GM12878 (cell line): Measurements from ENCODE around the gene RASD1. TPM values are rescaled to one million over a fixed set of nuclear protein-coding genes. Genes with fewer than 3 reads are reported as not detected.

Experiments
- ATAC-seq: fragments of 200-7000 bp; cut with Tn5 transposase; 3 replicates; pipeline ENCODE4 v1.9.1; 2020; ENCODE audit warnings: mild to moderate bottlenecking, moderate library complexity
- BruUV-seq: library from RNA; stranded (reverse); fragments of 400-500 nt; replicated peaks from 2 replicates; lab custom pipeline; 2021; lab: Mats Ljungman, UMichigan
- CTCF ChIA-PET: fragments of 300-600 bp; sonication (Branson Sonifier 250); formaldehyde crosslinking; extraction: SDS; loops from one replicate; lab custom pipeline; 2021; ENCODE audit warnings: inconsistent platforms; lab: Yijun Ruan, JAX
- POLR2A ChIA-PET: fragments of 350-600 bp; formaldehyde crosslinking; extraction: SDS; loops from one replicate; lab custom pipeline; 2021; ENCODE audit warnings: inconsistent platforms; lab: Charles Lee
- RAD21 ChIA-PET: fragments of 300-600 bp; sonication (Branson Sonifier 250); formaldehyde crosslinking; loops from one replicate; lab custom pipeline; 2023; ENCODE audit warnings: antibody characterized with exemption; ENCODE audit not compliant: unreplicated experiment; lab: Charles Lee
- SMC1A ChIA-PET: fragments of 300-600 bp; sonication (Branson Sonifier 250); formaldehyde crosslinking; loops from one replicate; lab custom pipeline; 2023; ENCODE audit not compliant: unreplicated experiment, uncharacterized antibody; lab: Charles Lee
- DNase-seq: peaks from one replicate; pipeline ENCODE4 v3.0.0-alpha.2; 2011; ENCODE audit warnings: low read depth, low spot score
- FAIRE-seq: peaks from 3 replicates; lab custom pipeline; 2011; peaks lifted over from hg19 to GRCh38; lab: Jason Lieb, UNC
- H2AFZ ChIP-seq: 2 replicates; pipeline ENCODE4 v1.6.0; 2011; ENCODE audit warnings: low read depth, low read length, control low read depth; ENCODE audit not compliant: control insufficient read depth
- H3K27ac ChIP-seq: 2 replicates; pipeline ENCODE4 v1.5.1; 2011; ENCODE audit warnings: control low read depth; ENCODE audit not compliant: control insufficient read depth, insufficient read depth
- H3K27me3 ChIP-seq, 2 experiments: replicated peaks in 1 of 2; 2 replicates each; pipeline versions ENCODE4 v1.6.0 to v1.6.1; 2011; ENCODE audit warnings: low read length in 1 of 2; ENCODE audit not compliant: control insufficient read depth in 2 of 2, insufficient read depth in 2 of 2
- H3K36me3 ChIP-seq, 2 experiments: 2 replicates each; pipeline ENCODE4 v1.5.1; 2011; ENCODE audit warnings: low read length in 1 of 2; ENCODE audit not compliant: control insufficient read depth in 2 of 2, insufficient read depth in 2 of 2
- H3K4me1 ChIP-seq: 2 replicates; pipeline ENCODE4 v1.6.1; 2011; ENCODE audit warnings: mild to moderate bottlenecking, low read length, moderate library complexity, mixed read lengths; ENCODE audit not compliant: control insufficient read depth, insufficient read depth
- H3K4me2 ChIP-seq: 2 replicates; pipeline ENCODE4 v1.6.0; 2011; ENCODE audit warnings: control low read depth; ENCODE audit not compliant: control insufficient read depth, insufficient read depth
- H3K4me3 ChIP-seq: fragments of 200-600 bp; sonication (generic); 2 replicates; pipeline ENCODE4 v1.5.1; 2016
- H3K79me2 ChIP-seq: 2 replicates; pipeline ENCODE4 v1.6.0; 2011; ENCODE audit warnings: low read length; ENCODE audit not compliant: control insufficient read depth, insufficient read depth
- H3K9ac ChIP-seq: 2 replicates; pipeline ENCODE4 v1.8.0; 2011; ENCODE audit warnings: low read length, control low read depth, mixed read lengths; ENCODE audit not compliant: control insufficient read depth, insufficient read depth
- H3K9me3 ChIP-seq: replicated peaks from 3 replicates; pipeline ENCODE4 v1.5.1; 2011; ENCODE audit warnings: mild to moderate bottlenecking, low read length; ENCODE audit not compliant: control insufficient read depth, insufficient read depth
- H4K20me1 ChIP-seq: 2 replicates; pipeline ENCODE4 v1.6.0; 2011; ENCODE audit not compliant: control insufficient read depth, insufficient read depth
- IKZF2 ChIP-seq, 2 experiments: fragments of 450-650 bp; IDR thresholded peaks; 2 replicates each; pipeline ENCODE4 v1.6.1; 2017; ENCODE audit warnings: mild to moderate bottlenecking in 2 of 2, moderate library complexity in 2 of 2
- RELB ChIP-seq: fragments of 450-650 bp; IDR thresholded peaks from 2 replicates; pipeline ENCODE4 v1.6.1; 2017; ENCODE audit warnings: low read depth, mild to moderate bottlenecking, moderate library complexity
- RUNX3 ChIP-seq: IDR thresholded peaks from 2 replicates; pipeline ENCODE4 v1.6.1; 2012; ENCODE audit warnings: low read length, inconsistent platforms
- SUZ12 ChIP-seq: fragments of 200-600 bp; sonication (generic); IDR thresholded peaks from one replicate; pipeline ENCODE4 v1.6.1; 2018; ENCODE audit warnings: antibody characterized with exemption, mild to moderate bottlenecking; ENCODE audit not compliant: unreplicated experiment
- TCF7 ChIP-seq: IDR thresholded peaks from 2 replicates; pipeline ENCODE4 v1.6.1; 2014; ENCODE audit warnings: antibody characterized with exemption, borderline replicate concordance
- ZBTB40 ChIP-seq: fragments of 450-650 bp; IDR thresholded peaks from 2 replicates; pipeline ENCODE4 v1.6.1; 2016; ENCODE audit warnings: mild to moderate bottlenecking, moderate library complexity, borderline replicate concordance
- ZNF622 ChIP-seq: fragments of 450-650 bp; IDR thresholded peaks from 2 replicates; pipeline ENCODE4 v1.6.1; 2017; ENCODE audit warnings: mild to moderate bottlenecking, inconsistent platforms
- ZNF687 ChIP-seq: fragments of 450-650 bp; IDR thresholded peaks from 2 replicates; pipeline ENCODE4 v1.6.1; 2017; ENCODE audit warnings: mild to moderate bottlenecking, moderate library complexity
- WGBS: methylation state at CpG from one replicate; pipeline ENCODE4 v1.1.6; 2016; ENCODE audit warnings: low lambda C conversion rate; ENCODE audit not compliant: insufficient replicate concordance, insufficient coverage; ENCODE audit errors: missing lambda C conversion rate; 5-methylcytosine and 5-hydroxymethylcytosine counted together
- in situ Hi-C: fragments of 300-500 bp; cut with MboI; formaldehyde crosslinking; loops from 9 replicates; pipeline ENCODE4 v1.14.3; 2018; ENCODE audit warnings: mixed read lengths
- intact Hi-C: fragments of 100-400 bp; cut with micrococcal nuclease; formaldehyde crosslinking; loops from one replicate; pipeline ENCODE4 v1.14.2; 2022; ENCODE audit not compliant: unreplicated experiment
- polyA plus RNA-seq, 11 experiments: library from polyadenylated mRNA; depleted of rRNA in 4 of 11; unstranded in 6 of 11; stranded (reverse) in 5 of 11; fragments of >200 nt; fragmentation: Nextera tagmentation in 4 of 11; fragmentation: Illumina TruSeq in 1 of 11; extraction: Ambion mirVana in 4 of 11; extraction: Trizol in 1 of 11; gene quantifications; 1 replicate in 1 of 11; 2 replicates in 10 of 11; pipeline versions ENCODE4 v1.2.1 to v1.2.3, GENCODE V29; 2011 to 2016; ENCODE audit warnings: inconsistent platforms in 2 of 11, missing spikeins in 2 of 11, low read depth in 1 of 11
- total RNA-seq, 4 experiments: library from RNA; depleted of rRNA in 3 of 4; stranded (reverse); fragments of >200 nt in 3 of 4; fragmentation: Illumina TruSeq in 1 of 4; extraction: Trizol in 1 of 4; gene quantifications; 2 replicates each; pipeline versions ENCODE4 v1.2.1 to v1.2.3, GENCODE V29; 2013 to 2021

The RASD1 gene
- total and polyA plus RNA-seq, 10 of the 15 experiments (the other 5 are each of a cell fraction or from before 2014, with no cell fraction given) = 0.14 to 0.33 TPM; not detected in 8

- TF ChIP-seq SUZ12 (no peak), ZNF622 (no peak)
Observed at GRCh38 chr17:17510456-17511292, 14.5 kb upstream of the RASD1 start (continued).

- no peak for DNase-seq
- Histone ChIP-seq H3K4me2 (no peak overlapping the region), H2AFZ (no peak overlapping the region), H3K79me2 (no peaks in the 10 kb centered on the region), H3K4me1 (no peaks in the 10 kb centered on the region), H3K36me3 (no peaks in the 10 kb centered on the region), H3K4me3 (no peak overlapping the region), H3K27me3 (no peaks in the 10 kb centered on the region), H3K27ac (no peak overlapping the region), H4K20me1 (no peaks in the 10 kb centered on the region), H3K9me3 (no peaks in the 10 kb centered on the region), H3K9ac (no peak overlapping the region)
- ChIA-PET CTCF (interaction anchor here (1.2 kb wide), 1 partner anchor 13 kb away, joined by 4 read pairs; no protein-coding TSS in a partner anchor), RAD21 (no interaction called here), POLR2A (interaction anchor here (0.5 kb wide), 1 partner anchor 520 kb away, joined by 5 read pairs; no protein-coding TSS in a partner anchor), SMC1A (no interaction called here)
- in situ Hi-C loops (no loop called here), intact Hi-C loops (no loop called here)
- BruUV-seq = no TSS peak
- FAIRE-seq = no peak
- ATAC-seq = no peak
- WGBS = 65% methylated on average over 16 of the region's 21 CpGs
- no peak for TF ChIP-seq ZNF687
- no peak for TF ChIP-seq TCF7
- TF ChIP-seq IKZF2 (IDR thresholded peaks at IDR 0.05) = no peak
- TF ChIP-seq RUNX3 = no peak
- TF ChIP-seq RELB = no peak
- no peak for TF ChIP-seq ZBTB40
Observed at GRCh38 chr17:17509601-17510425, 13.6 kb upstream of the RASD1 start.
